Mucosa of stomach (tissue), 1 donor: Measurements from ENCODE around the gene SNRNP35.
"Not testable (repeated sequence)": the region's sequence is repeated elsewhere in the genome, so short reads cannot be mapped to it uniquely, and the experiment has no call there.

Experiments
- H3K27me3 ChIP-seq: one replicate; pipeline ENCODE4 v1.7.0; 2013; ENCODE audit warnings: mild to moderate bottlenecking, low read length; ENCODE audit not compliant: control insufficient read depth, insufficient read depth
- H3K36me3 ChIP-seq: one replicate; pipeline ENCODE4 v1.7.0; 2013; ENCODE audit warnings: low read length; ENCODE audit not compliant: control insufficient read depth, insufficient read depth
- H3K4me1 ChIP-seq: one replicate; pipeline ENCODE4 v1.7.0; 2013; ENCODE audit warnings: mild to moderate bottlenecking, low read length; ENCODE audit not compliant: control insufficient read depth, insufficient read depth
- H3K4me3 ChIP-seq: one replicate; pipeline ENCODE4 v1.7.0; 2013; ENCODE audit warnings: low read length
- H3K9ac ChIP-seq: one replicate; pipeline ENCODE4 v1.7.0; 2013; ENCODE audit warnings: mild to moderate bottlenecking, low read length, moderate library complexity
- H3K9me3 ChIP-seq: one replicate; pipeline ENCODE4 v1.7.0; 2013; ENCODE audit warnings: mild to moderate bottlenecking, low read length, moderate library complexity; ENCODE audit not compliant: control insufficient read depth
- donor health status: Pancreatic carcinoma.

SNRNP35 gene

GRCh38 chr12:123482876-123483275 lies 24.9 kb downstream of the SNRNP35 start:
- H3K9me3 ChIP-seq, result no peaks in the 10 kb centered on the region
- H3K27me3 ChIP-seq, result no peaks in the 10 kb centered on the region
- H3K4me3 ChIP-seq, result no peak overlapping the region
- no peak overlapping the region for H3K9ac ChIP-seq
- H3K4me1 ChIP-seq, result no peaks in the 10 kb centered on the region
- H3K36me3 ChIP-seq, result no peaks in the 10 kb centered on the region

DNA sequence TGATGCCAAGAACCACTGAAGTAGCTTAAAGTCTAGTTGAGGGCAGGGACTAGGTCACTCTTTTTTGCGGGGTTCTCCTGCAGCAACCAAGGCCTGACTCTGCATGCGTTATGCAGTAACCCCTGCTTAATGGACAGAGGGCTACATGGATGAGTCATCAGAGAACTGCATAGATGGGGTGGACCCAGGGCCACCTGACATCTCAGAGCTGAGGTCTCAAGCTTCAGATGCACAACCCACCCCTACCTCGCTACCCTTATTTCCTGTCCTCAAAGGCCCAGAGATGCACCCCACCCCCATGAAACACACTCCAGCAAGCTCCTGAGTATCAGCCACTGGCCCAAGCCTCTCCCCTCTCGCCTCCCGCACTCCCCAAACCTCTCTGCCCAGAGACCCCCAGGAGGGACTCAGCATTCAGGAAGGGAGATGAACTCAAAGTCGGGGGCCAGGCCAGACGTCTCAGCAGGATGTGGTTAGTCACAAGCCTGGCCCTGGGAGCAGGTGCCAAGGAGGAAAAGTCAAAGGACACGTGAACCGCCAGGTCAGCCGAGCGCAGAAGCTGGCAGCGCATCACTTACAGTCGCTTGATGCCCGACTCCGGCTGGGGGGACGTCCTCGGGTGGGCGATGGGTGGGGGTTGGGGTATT lies 25.8 kb downstream of the SNRNP35 start:
- no peak overlapping the region for H3K9ac ChIP-seq
- no peaks in the 10 kb centered on the region for H3K36me3 ChIP-seq
- no peaks in the 10 kb centered on the region for H3K27me3 ChIP-seq
- H3K4me3 ChIP-seq, result no peak overlapping the region
- no peaks in the 10 kb centered on the region for H3K4me1 ChIP-seq
- H3K9me3 ChIP-seq, result no peaks in the 10 kb centered on the region

GRCh38 chr12:123485756-123486155 lies 27.8 kb downstream of the SNRNP35 start:
- Histone ChIP-seq H3K9ac (no peak overlapping the region), H3K4me1 (no peaks in the 10 kb centered on the region), H3K36me3 (no peaks in the 10 kb centered on the region), H3K4me3 (no peak overlapping the region), H3K27me3 (no peaks in the 10 kb centered on the region), H3K9me3 (no peaks in the 10 kb centered on the region)

GRCh38 chr12:123487428-123487827 lies 29.5 kb downstream of the SNRNP35 start:
- H3K27me3 ChIP-seq, result no peaks in the 10 kb centered on the region
- no peaks in the 10 kb centered on the region for H3K4me1 ChIP-seq
- H3K9ac ChIP-seq, result no peak overlapping the region
- H3K9me3 ChIP-seq, result no peaks in the 10 kb centered on the region
- no peaks in the 10 kb centered on the region for H3K36me3 ChIP-seq
- no peak overlapping the region for H3K4me3 ChIP-seq

DNA sequence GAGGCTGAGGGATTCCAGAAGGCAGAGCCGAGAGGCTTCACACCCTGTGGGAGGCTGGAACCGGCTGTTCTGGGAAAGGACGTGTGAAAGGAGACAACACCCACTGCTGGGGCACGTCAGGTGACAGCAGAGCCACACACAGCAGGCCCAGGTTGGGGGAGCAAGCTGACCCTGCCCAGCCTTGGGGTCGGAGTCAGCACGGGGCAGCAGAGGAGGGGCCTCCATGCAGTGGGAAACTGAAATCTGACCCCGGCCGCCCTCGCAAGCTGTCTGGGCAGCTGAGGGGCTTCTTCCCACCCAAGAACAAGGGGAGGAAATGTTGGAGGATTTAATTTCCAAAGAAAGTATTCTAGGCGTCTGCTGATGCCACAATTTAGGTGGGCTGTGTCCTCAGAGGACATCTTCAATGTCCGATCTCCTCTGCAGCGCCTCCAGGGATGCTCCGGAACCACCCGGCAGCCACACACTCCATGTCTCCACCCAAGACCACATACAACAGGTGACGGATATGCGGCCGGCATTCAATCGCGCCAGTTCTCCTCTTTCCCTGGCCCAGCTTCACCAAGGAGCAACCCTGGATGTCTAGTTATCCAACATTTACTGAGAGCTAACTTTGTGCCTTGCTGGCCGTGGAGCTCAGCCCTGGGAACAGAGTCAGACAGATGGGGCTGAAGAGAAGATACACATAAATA lies 30.7 kb downstream of the SNRNP35 start:
- Histone ChIP-seq H3K9ac (no peak overlapping the region), H3K9me3 (no peaks in the 10 kb centered on the region), H3K36me3 (no peaks in the 10 kb centered on the region), H3K4me1 (no peaks in the 10 kb centered on the region), H3K27me3 (no peaks in the 10 kb centered on the region), H3K4me3 (no peak overlapping the region)

DNA sequence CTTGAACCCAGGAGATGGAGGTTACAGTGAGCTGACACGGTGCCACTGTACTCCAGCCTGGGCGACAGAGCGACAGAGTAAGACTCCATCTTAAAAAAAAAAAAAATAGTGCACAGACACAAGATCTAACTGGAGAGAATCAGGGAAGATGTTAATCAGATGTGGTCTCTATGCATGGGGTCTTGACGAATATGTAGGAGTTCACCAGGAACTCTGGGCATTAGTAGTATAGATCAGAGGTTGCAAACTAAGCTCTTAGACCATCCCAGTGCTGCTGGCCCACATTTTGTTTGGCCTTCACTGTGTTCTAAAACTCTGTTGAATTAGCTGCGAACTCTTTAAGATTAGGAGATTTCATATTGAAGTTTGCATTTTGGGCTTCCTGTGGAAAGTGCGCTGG lies 31.6 kb downstream of the SNRNP35 start:
- no peaks in the 10 kb centered on the region for H3K4me1 ChIP-seq
- H3K4me3 ChIP-seq, result no peak overlapping the region
- no peaks in the 10 kb centered on the region for H3K36me3 ChIP-seq
- no peaks in the 10 kb centered on the region for H3K9me3 ChIP-seq
- no peaks in the 10 kb centered on the region for H3K27me3 ChIP-seq
- H3K9ac ChIP-seq, result no peak overlapping the region

DNA sequence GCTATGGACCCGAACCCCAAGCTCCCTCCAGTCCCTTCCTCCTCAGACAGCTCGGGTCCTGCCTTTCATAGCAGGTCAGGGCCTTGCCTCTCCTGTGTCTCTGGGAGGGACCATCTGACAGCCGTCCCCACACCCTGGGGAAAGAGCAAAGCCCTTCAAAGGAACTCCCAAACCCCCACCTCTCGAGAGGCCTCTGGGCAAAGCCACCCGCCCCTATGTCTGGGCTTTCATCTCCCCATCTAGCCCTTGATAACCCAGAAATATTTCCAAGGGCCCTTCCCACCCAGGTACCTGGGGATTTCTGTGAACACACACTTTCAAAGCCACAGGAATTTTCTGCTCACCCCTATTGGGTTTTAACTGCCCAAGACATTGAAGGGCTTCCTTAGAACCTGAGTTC lies 32.1 kb downstream of the SNRNP35 start:
- Histone ChIP-seq H3K9me3 (no peaks in the 10 kb centered on the region), H3K36me3 (no peaks in the 10 kb centered on the region), H3K4me3 (no peak overlapping the region), H3K9ac (no peak overlapping the region), H3K27me3 (no peaks in the 10 kb centered on the region), H3K4me1 (no peaks in the 10 kb centered on the region)

DNA sequence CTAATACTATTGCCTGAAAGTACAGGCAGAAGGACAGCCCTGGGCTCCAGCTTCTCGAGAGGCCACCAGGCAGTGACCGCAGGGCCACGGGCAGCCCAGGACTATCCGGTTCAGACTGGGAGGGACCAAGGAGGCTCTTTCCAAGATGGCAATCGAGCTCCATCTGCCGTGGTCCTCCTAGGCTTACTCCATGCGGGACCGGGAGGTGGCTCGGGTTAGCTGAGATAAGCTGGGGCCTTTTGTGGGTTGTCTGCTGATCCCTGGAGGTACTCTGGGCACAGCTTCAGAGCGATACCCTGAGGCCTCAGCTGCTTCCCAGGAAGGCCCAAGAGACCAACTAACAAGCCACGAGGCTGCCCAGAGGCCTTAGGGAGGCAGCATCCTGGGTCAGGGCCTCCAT lies 33.1 kb downstream of the SNRNP35 start:
- no peaks in the 10 kb centered on the region for H3K36me3 ChIP-seq
- no peaks in the 10 kb centered on the region for H3K9me3 ChIP-seq
- H3K27me3 ChIP-seq, result no peaks in the 10 kb centered on the region
- H3K4me1 ChIP-seq, result no peaks in the 10 kb centered on the region
- H3K9ac ChIP-seq, result no peak overlapping the region
- H3K4me3 ChIP-seq, result no peak overlapping the region

DNA sequence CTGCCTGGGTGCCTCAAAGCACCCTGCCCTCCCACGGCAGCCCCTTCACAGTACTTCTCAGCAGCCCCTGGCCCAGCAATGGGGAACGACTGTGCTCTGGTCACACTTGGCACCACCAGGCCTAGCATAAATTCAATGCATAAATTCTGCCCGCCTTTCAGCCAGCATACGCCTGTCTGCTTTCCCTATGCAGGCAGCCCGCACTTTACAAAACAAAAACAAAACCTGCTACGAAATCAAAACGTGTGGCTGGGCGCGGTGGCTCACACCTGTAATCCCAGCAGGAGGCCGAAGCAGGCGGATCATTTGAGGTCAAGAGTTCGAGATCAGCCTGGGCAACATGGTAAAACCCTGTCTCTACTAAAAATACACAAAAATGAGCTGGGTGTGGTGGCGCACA lies 33.5 kb downstream of the SNRNP35 start:
- Histone ChIP-seq H3K27me3 (no peaks in the 10 kb centered on the region), H3K9me3 (no peaks in the 10 kb centered on the region), H3K4me1 (no peaks in the 10 kb centered on the region), H3K9ac (no peak overlapping the region), H3K4me3 (no peak overlapping the region), H3K36me3 (no peaks in the 10 kb centered on the region)

GRCh38 chr12:123492339-123493039 lies 34.5 kb downstream of the SNRNP35 start:
- not testable (repeated sequence) for H3K4me3 ChIP-seq, H3K4me1 ChIP-seq, H3K27me3 ChIP-seq, H3K9ac ChIP-seq, H3K9me3 ChIP-seq, H3K36me3 ChIP-seq

DNA sequence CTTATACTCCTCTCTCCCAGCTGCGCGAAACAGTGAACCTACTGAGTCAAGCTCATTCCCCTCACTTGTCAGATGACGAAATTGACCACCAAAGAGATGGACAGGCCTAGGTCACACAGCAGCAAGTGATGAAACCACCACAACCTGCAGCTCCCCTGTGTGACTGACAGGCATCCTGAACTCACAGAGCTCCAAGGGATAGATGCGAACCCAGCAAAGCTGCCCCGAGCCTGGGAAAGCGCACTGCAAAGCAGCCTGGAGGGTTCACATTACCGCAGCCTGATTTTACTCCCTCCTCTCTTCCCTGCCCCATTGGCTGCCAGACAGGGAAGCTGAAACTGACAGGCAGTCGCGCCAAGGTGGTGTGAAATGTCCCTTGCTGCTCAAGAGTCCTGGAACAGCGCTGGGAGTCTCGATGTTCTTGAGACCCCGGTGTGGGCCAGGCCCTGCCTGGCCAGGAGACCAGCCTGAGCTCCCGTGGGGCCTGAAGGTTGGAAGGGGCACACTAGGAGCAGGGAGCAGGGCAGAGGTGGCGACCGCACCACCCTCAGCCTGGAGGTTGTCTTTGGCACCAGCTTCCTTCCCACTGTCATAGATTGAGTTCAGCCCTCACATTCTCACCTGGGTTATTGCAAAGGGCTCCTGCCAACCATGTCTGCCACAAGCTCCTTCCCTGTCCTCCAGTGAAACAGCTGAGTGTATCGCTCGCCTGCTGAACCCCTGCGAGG lies 36.3 kb downstream of the SNRNP35 start:
- H3K4me3 ChIP-seq, result no peak overlapping the region
- H3K4me1 ChIP-seq, result no peaks in the 10 kb centered on the region
- no peaks in the 10 kb centered on the region for H3K36me3 ChIP-seq
- H3K9me3 ChIP-seq, result no peaks in the 10 kb centered on the region
- H3K27me3 ChIP-seq, result no peaks in the 10 kb centered on the region
- H3K9ac ChIP-seq, result no peak overlapping the region

DNA sequence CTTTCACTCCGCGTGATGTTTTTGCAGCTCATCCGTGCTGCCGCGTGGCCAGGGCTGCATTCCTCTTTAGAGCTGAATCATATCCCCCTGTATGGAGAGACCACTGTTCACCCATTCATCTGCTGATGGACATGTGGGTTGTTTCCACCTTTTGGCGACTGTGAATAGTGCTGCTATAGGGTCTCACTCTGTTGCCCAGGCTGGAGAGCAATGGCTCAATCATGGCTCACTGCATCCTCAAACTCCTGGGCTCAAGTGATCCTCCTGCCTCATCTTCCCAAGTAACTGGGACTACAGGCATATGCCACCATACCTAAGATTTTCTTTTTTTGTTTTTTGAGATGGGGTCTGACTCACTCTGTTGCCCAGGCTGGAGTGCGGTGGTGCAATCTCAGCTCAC lies 39.1 kb downstream of the SNRNP35 start:
- H3K27me3 ChIP-seq, result no peaks in the 10 kb centered on the region
- H3K36me3 ChIP-seq, result no peaks in the 10 kb centered on the region

More for the DNA sequence above, 39.1 kb downstream of the SNRNP35 start:
- Histone ChIP-seq H3K9me3 (no peaks in the 10 kb centered on the region), H3K4me3 (no peak overlapping the region), H3K4me1 (no peaks in the 10 kb centered on the region), H3K9ac (no peak overlapping the region)
